HG03457 (cell line): ENCODE data around the gene GRIK3.

ENCODE experiments used
- ATAC-seq: cut with Tn5 transposase; IDR thresholded peaks from one replicate; pipeline ENCODE4 v1.9.1; 2021; ENCODE audit warnings: moderate number of reproducible peaks; ENCODE audit not compliant: unreplicated experiment

Gene GRIK3

GRCh38 chr1:36982709-36983108 is 51.6 kb downstream of the GRIK3 start:
- ATAC-seq, result no peak

GRCh38 chr1:36981771-36982622 is 52.3 kb downstream of the GRIK3 start:
- ATAC-seq, result no peak

GRCh38 chr1:36981126-36981525 is 53.2 kb downstream of the GRIK3 start:
- ATAC-seq, result no peak

- ATAC-seq, result no peak
Observed at GRCh38 chr1:36977731-36978406, 56.4 kb downstream of the GRIK3 start.

GRCh38 chr1:36975642-36976041 is 58.7 kb downstream of the GRIK3 start:
- no peak for ATAC-seq

GRCh38 chr1:36973056-36973455 is 61.3 kb downstream of the GRIK3 start:
- ATAC-seq, result no peak

- no peak for ATAC-seq
Observed at GRCh38 chr1:36971852-36972618, 62.3 kb downstream of the GRIK3 start.

- no peak for ATAC-seq
Observed at GRCh38 chr1:36968730-36969129, 65.6 kb downstream of the GRIK3 start.

GRCh38 chr1:36966242-36966641 is 68.1 kb downstream of the GRIK3 start:
- ATAC-seq, result no peak

GRCh38 chr1:36965275-36966159 is 68.8 kb downstream of the GRIK3 start:
- no peak for ATAC-seq

- no peak for ATAC-seq
Observed at GRCh38 chr1:36964830-36965229, 69.5 kb downstream of the GRIK3 start.

- no peak for ATAC-seq
Observed at GRCh38 chr1:36963006-36963405, 71.3 kb downstream of the GRIK3 start.

- ATAC-seq, result no peak
Observed at GRCh38 chr1:36961062-36961615, 73.2 kb downstream of the GRIK3 start.

GRCh38 chr1:36956570-36956969 is 77.7 kb downstream of the GRIK3 start:
- no peak for ATAC-seq

GRCh38 chr1:36955016-36955415 is 79.3 kb downstream of the GRIK3 start:
- ATAC-seq, result no peak

- ATAC-seq, result no peak
Observed at GRCh38 chr1:36953061-36953460, 81.3 kb downstream of the GRIK3 start.

- no peak for ATAC-seq
Observed at GRCh38 chr1:36951761-36952160, 82.6 kb downstream of the GRIK3 start.

GRCh38 chr1:36951292-36951750 is 83.0 kb downstream of the GRIK3 start:
- no peak for ATAC-seq

- ATAC-seq, result no peak
Observed at GRCh38 chr1:36950604-36951291, 83.6 kb downstream of the GRIK3 start.

GRCh38 chr1:36948606-36949005 is 85.7 kb downstream of the GRIK3 start:
- no peak for ATAC-seq
